ENCODE results near the gene HOPX. TPM values are rescaled to one million over a fixed set of nuclear protein-coding genes. Genes with fewer than 3 reads are reported as not detected.

HOPX gene
- total and polyA plus RNA-seq, 2 of the 4 experiments (the other 2 are of a cell fraction), result 1.3 to 1.7 TPM

- peaks cover 4% of the 10 kb centered on the region; the same call in 1 of the 2 replicates for H4K20me1 ChIP-seq (ENCODE audit: insufficient read depth, low read length)
- intact Hi-C loops (cut with micrococcal nuclease), result no loop called here
- DNase-seq (no peak), ATAC-seq (ENCODE audit: low read depth) (no peak)
- in situ Hi-C loops (cut with MboI; ENCODE audit: low sequenced_read_pairs), result no loop called here
- H2BK120ac ChIP-seq (ENCODE audit: low read depth, low read length), result no peak overlapping the region
- H3K9ac ChIP-seq (ENCODE audit: low read depth, low read length), result no peak overlapping the region
- H2BK20ac ChIP-seq (ENCODE audit: low read depth, low read length), result no peak overlapping the region
- H3K4me3 ChIP-seq (ENCODE audit: insufficient read depth, low read depth, low read length), result no peak overlapping the region
- no peak overlapping the region for H3K27ac ChIP-seq (ENCODE audit: insufficient read depth, low read length)
- no peaks in the 10 kb centered on the region for H3K36me3 ChIP-seq (ENCODE audit: control insufficient read depth, insufficient read depth, low read length)
- H3K18ac ChIP-seq (ENCODE audit: low read depth, low read length), result no peak overlapping the region
- no peak for TF ChIP-seq SMC3 (IDR thresholded peaks at IDR 0.05; ENCODE audit: low read depth, low read length)
- TF ChIP-seq POLR2A (IDR thresholded peaks at IDR 0.05; ENCODE audit: low read depth, low read length), result no peak
- TF ChIP-seq MAZ (IDR thresholded peaks at IDR 0.05; ENCODE audit: borderline replicate concordance, low read depth, low read length), result no peak
- no peak for TF ChIP-seq MAFK (IDR thresholded peaks at IDR 0.05; ENCODE audit: low read depth, low read length)
- TF ChIP-seq RCOR1 (IDR thresholded peaks at IDR 0.05; ENCODE audit: insufficient replicate concordance, low read length), result no peak
- no peak for TF ChIP-seq CHD1 (IDR thresholded peaks at IDR 0.05; ENCODE audit: low read depth, low read length)
- no peak for TF ChIP-seq NFE2L2 (IDR thresholded peaks at IDR 0.05; ENCODE audit: low read depth, low read length)
- TF ChIP-seq CEBPB (IDR thresholded peaks at IDR 0.05; ENCODE audit: low read depth, low read length), result no peak
- H3K23ac ChIP-seq (ENCODE audit: low read depth, low read length), result no peak overlapping the region
- no peak overlapping the region for H2AFZ ChIP-seq (replicated peaks; ENCODE audit: low read length, poor library complexity)
- H4K5ac ChIP-seq (ENCODE audit: low read depth, low read length), result no peak overlapping the region
- H2AK5ac ChIP-seq (ENCODE audit: low read depth, low read length), result no peak overlapping the region
- WGBS, 2 experiments (ENCODE audit: extremely low coverage in 2 of 2, insufficient read length in 1 of 2), result no CpG with 5 or more reads among the region's 1 CpG
- no peaks in the 10 kb centered on the region for H3K27me3 ChIP-seq (ENCODE audit: control insufficient read depth, insufficient read depth, low read length)
- H4K8ac ChIP-seq (ENCODE audit: low read depth in 2 of 2, low read length in 2 of 2), result no peak overlapping the region
- no peak overlapping the region for H3K4ac ChIP-seq (ENCODE audit: low read depth, low read length)
- H3K9me1 ChIP-seq (ENCODE audit: insufficient read depth, low read length), result peaks cover 3% of the 10 kb centered on the region; the same call in 1 of the 2 replicates
- no peak overlapping the region for H4K91ac ChIP-seq (ENCODE audit: insufficient read depth, low read depth, low read length)
- no TSS peak for BruUV-seq (replicated peaks)
- no peak overlapping the region for H2BK5ac ChIP-seq (ENCODE audit: low read depth, low read length, poor library complexity, severe bottlenecking)
- H3K56ac ChIP-seq (ENCODE audit: extremely low read depth, insufficient read depth, low read length), result no peak overlapping the region
- H2AK9ac ChIP-seq (replicated peaks; ENCODE audit: low read depth, low read length, poor library complexity), result no peak overlapping the region
- ChIA-PET POLR2A (ENCODE audit: unreplicated experiment) (no interaction called here), CTCF (no interaction called here)
- peaks cover 4% of the 10 kb centered on the region for H3K4me1 ChIP-seq (ENCODE audit: control insufficient read depth, insufficient read depth, low read length)
- no peak overlapping the region for H2BK15ac ChIP-seq (ENCODE audit: low read depth, low read length)
- H3K79me1 ChIP-seq (ENCODE audit: low read depth in 1 of 2, low read length in 2 of 2), result no peaks in the 10 kb centered on the region
- dilution Hi-C loops (cut with HindIII; ENCODE audit: low sequenced_read_pairs, unreplicated experiment), result no loop called here
- H3K4me2 ChIP-seq (ENCODE audit: low read depth, low read length), result no peak overlapping the region
- no peak overlapping the region for H3K14ac ChIP-seq (replicated peaks; ENCODE audit: low read depth, low read length)
- peaks cover 2% of the 10 kb centered on the region; the same call in 1 of the 2 replicates for H3K9me3 ChIP-seq (ENCODE audit: control insufficient read depth, insufficient read depth, low read length)
Observed at GRCh38 chr4:56646341-56646740, 34.8 kb downstream of the HOPX start.
